ENCODE results near the gene SLC27A5.
"Not testable (repeated sequence)": the region's sequence is repeated elsewhere in the genome, so short reads cannot be mapped to it uniquely, and the experiment has no call there.

Gene SLC27A5

GRCh38 chr19:58484349-58484748, 27.4 kb downstream of the SLC27A5 start:
- peak; percentile 11 for TF ChIP-seq CTCF (IDR thresholded peaks at IDR 0.05; ENCODE audit: insufficient read depth, low read length, poor library complexity, severe bottlenecking)
- not testable (repeated sequence) for DNase-seq (ENCODE audit: extremely low read depth, insufficient read length); H3K4me3 ChIP-seq (replicated peaks; ENCODE audit: low read depth, low read length); H3K27me3 ChIP-seq (replicated peaks; ENCODE audit: control insufficient read depth, insufficient read depth, low read length); H3K36me3 ChIP-seq (ENCODE audit: control insufficient read depth, insufficient read depth, low read length)

GRCh38 chr19:58483776-58484175, 28.0 kb downstream of the SLC27A5 start:
- no peak for TF ChIP-seq CTCF (IDR thresholded peaks at IDR 0.05; ENCODE audit: insufficient read depth, low read length, poor library complexity, severe bottlenecking)
- H3K36me3 ChIP-seq (ENCODE audit: control insufficient read depth, insufficient read depth, low read length), result peaks cover 6% of the 10 kb centered on the region; the same call in 1 of the 2 replicates
- H3K4me3 ChIP-seq (replicated peaks; ENCODE audit: low read depth, low read length), result no peak overlapping the region
- DNase-seq (ENCODE audit: extremely low read depth, insufficient read length), result no peak
- H3K27me3 ChIP-seq (replicated peaks; ENCODE audit: control insufficient read depth, insufficient read depth, low read length), result no peaks in the 10 kb centered on the region

DNA sequence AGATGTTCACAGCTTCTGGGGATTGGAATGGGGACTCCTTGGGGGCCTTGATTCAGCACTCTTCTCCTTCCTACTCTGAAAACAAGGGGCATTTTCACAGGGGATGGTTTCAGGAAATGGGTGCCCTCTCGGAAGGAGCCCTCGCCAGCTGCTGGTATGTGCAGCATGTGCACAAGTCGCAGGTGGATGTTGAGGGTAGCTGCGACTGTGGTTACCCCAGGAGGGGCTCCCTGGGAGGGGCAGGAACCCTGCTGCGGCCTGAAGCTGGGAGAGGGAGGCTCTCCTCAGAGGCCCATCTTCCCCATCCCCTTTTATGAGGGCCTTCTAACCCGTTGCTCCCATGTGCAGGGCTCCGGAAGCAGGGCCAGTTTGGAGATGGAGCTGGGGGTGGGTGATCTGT, 29.4 kb downstream of the SLC27A5 start:
- no peak for DNase-seq (ENCODE audit: extremely low read depth, insufficient read length)
- peaks cover 6% of the 10 kb centered on the region; the same call in 1 of the 2 replicates for H3K36me3 ChIP-seq (ENCODE audit: control insufficient read depth, insufficient read depth, low read length)
- TF ChIP-seq CTCF (IDR thresholded peaks at IDR 0.05; ENCODE audit: insufficient read depth, low read length, poor library complexity, severe bottlenecking), result no peak
- no peaks in the 10 kb centered on the region for H3K27me3 ChIP-seq (replicated peaks; ENCODE audit: control insufficient read depth, insufficient read depth, low read length)
- H3K4me3 ChIP-seq (replicated peaks; ENCODE audit: low read depth, low read length), result no peak overlapping the region

DNA sequence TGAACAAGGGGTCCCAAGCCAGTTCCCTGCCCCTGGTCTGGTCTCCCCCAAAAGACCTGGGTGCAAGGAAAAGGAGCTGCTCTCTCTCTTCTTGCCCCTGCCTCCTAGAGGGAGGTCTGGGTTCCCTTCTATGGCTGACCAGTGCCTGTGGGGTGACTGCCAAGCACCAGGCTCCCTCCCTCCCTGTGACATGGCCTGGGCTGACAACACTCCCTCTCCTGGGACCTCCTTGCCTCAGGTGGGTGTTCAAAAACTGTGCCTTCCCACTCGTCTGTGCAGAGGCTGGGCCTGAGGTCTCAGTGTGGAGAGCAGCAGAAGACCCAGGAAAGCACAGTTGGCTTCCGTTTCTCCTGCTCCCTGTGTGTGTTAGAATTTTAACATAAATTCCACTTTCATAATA, 31.0 kb downstream of the SLC27A5 start:
- TF ChIP-seq CTCF (IDR thresholded peaks at IDR 0.05; ENCODE audit: insufficient read depth, low read length, poor library complexity, severe bottlenecking), result no peak
- H3K27me3 ChIP-seq (replicated peaks; ENCODE audit: control insufficient read depth, insufficient read depth, low read length), result no peaks in the 10 kb centered on the region
- DNase-seq (ENCODE audit: extremely low read depth, insufficient read length), result no peak
- peaks cover 6% of the 10 kb centered on the region; the same call in 1 of the 2 replicates for H3K36me3 ChIP-seq (ENCODE audit: control insufficient read depth, insufficient read depth, low read length)
- H3K4me3 ChIP-seq (replicated peaks; ENCODE audit: low read depth, low read length), result no peak overlapping the region

- H3K27me3 ChIP-seq (replicated peaks; ENCODE audit: control insufficient read depth, insufficient read depth, low read length), result no peaks in the 10 kb centered on the region
- no peak for DNase-seq (ENCODE audit: extremely low read depth, insufficient read length)
- TF ChIP-seq CTCF (IDR thresholded peaks at IDR 0.05; ENCODE audit: insufficient read depth, low read length, poor library complexity, severe bottlenecking), result no peak
- H3K36me3 ChIP-seq (ENCODE audit: control insufficient read depth, insufficient read depth, low read length), result peaks cover 6% of the 10 kb centered on the region; the same call in 1 of the 2 replicates
- H3K4me3 ChIP-seq (replicated peaks; ENCODE audit: low read depth, low read length), result no peak overlapping the region
Measured at GRCh38 chr19:58480481-58480830, 31.3 kb downstream of the SLC27A5 start.
